ENCODE results near the gene GDAP1L1.

Gene GDAP1L1

GRCh38 chr20:44200983-44201382 is 46.1 kb upstream of the GDAP1L1 start:
- Histone ChIP-seq H2BK120ac (ENCODE audit: insufficient read depth, low read length, poor library complexity) (no peak overlapping the region), H3K4me1 (ENCODE audit: control insufficient read depth in 1 of 2, insufficient read depth in 2 of 2, low read length in 2 of 2) (peaks cover 2 to 6% of the 10 kb centered on the region in 2 experiments), H3K27me3 (ENCODE audit: insufficient read depth, low read length) (no peaks in the 10 kb centered on the region), H3K4me2 (ENCODE audit: low read length) (no peak overlapping the region), H3K4ac (ENCODE audit: low read depth, low read length) (no peak overlapping the region), H3K18ac (ENCODE audit: low read length) (no peak overlapping the region), H2BK5ac (ENCODE audit: low read depth, low read length, poor library complexity) (no peak overlapping the region), H4K12ac (ENCODE audit: low read depth, low read length) (no peak overlapping the region), H2AK5ac (ENCODE audit: low read length) (no peak overlapping the region), H3K79me2 (ENCODE audit: control insufficient read depth, insufficient read depth, low read length, poor library complexity) (peaks cover 3% of the 10 kb centered on the region), H2AFZ (ENCODE audit: insufficient read depth, low read length, poor library complexity) (no peak overlapping the region), H3K27ac (ENCODE audit: low read depth, low read length) (no peak overlapping the region), H4K8ac (ENCODE audit: low read depth, low read length) (no peak overlapping the region), H3K36me3 (ENCODE audit: control insufficient read depth in 1 of 2, insufficient read depth in 2 of 2, low read length in 2 of 2) (peaks cover 21 to 36% of the 10 kb centered on the region in 2 experiments), H3K9me3 (ENCODE audit: insufficient read depth, low read depth, low read length) (no peaks in the 10 kb centered on the region), H3K14ac (ENCODE audit: low read length) (no peak overlapping the region), H4K91ac (ENCODE audit: low read depth, low read length) (no peak overlapping the region), H3K9ac (ENCODE audit: low read length) (no peak overlapping the region), H3K79me1 (ENCODE audit: low read length) (peaks cover 11% of the 10 kb centered on the region), H3K23ac (ENCODE audit: low read length) (no peak overlapping the region), H3K4me3 (ENCODE audit: low read depth, low read length) (no peak overlapping the region), H2BK12ac (ENCODE audit: low read length) (no peak overlapping the region)
- DNase-seq: no peak
- WGBS (ENCODE audit: extremely low coverage, insufficient coverage, insufficient read length): no CpG with 5 or more reads among the region's 2 CpGs

GRCh38 chr20:44203161-44203560 is 43.9 kb upstream of the GDAP1L1 start:
- Histone ChIP-seq H4K8ac (ENCODE audit: low read depth, low read length) (no peak overlapping the region), H4K91ac (ENCODE audit: low read depth, low read length) (no peak overlapping the region), H4K12ac (ENCODE audit: low read depth, low read length) (no peak overlapping the region), H3K79me1 (ENCODE audit: low read length) (peaks cover 11% of the 10 kb centered on the region), H3K4ac (ENCODE audit: low read depth, low read length) (no peak overlapping the region), H3K27me3 (ENCODE audit: insufficient read depth, low read length) (no peaks in the 10 kb centered on the region), H3K9ac (ENCODE audit: low read length) (no peak overlapping the region), H3K27ac (ENCODE audit: low read depth, low read length) (no peak overlapping the region), H2BK5ac (ENCODE audit: low read depth, low read length, poor library complexity) (no peak overlapping the region), H2AFZ (ENCODE audit: insufficient read depth, low read length, poor library complexity) (no peak overlapping the region), H3K36me3 (ENCODE audit: control insufficient read depth in 1 of 2, insufficient read depth in 2 of 2, low read length in 2 of 2) (peaks cover 15 to 25% of the 10 kb centered on the region in 2 experiments), H2BK120ac (ENCODE audit: insufficient read depth, low read length, poor library complexity) (no peak overlapping the region), H3K4me3 (ENCODE audit: low read depth, low read length) (no peak overlapping the region), H3K79me2 (ENCODE audit: control insufficient read depth, insufficient read depth, low read length, poor library complexity) (peaks cover 3% of the 10 kb centered on the region), H2AK5ac (ENCODE audit: low read length) (no peak overlapping the region), H3K4me1 (ENCODE audit: control insufficient read depth in 1 of 2, insufficient read depth in 2 of 2, low read length in 2 of 2) (peaks cover 2 to 6% of the 10 kb centered on the region in 2 experiments), H3K9me3 (ENCODE audit: insufficient read depth, low read depth, low read length) (no peaks in the 10 kb centered on the region), H3K18ac (ENCODE audit: low read length) (no peak overlapping the region), H3K4me2 (ENCODE audit: low read length) (no peak overlapping the region), H3K14ac (ENCODE audit: low read length) (no peak overlapping the region), H3K23ac (ENCODE audit: low read length) (no peak overlapping the region), H2BK12ac (ENCODE audit: low read length) (no peak overlapping the region)
- WGBS (ENCODE audit: extremely low coverage, insufficient coverage, insufficient read length): no CpG with 5 or more reads among the region's 2 CpGs
- DNase-seq: peak; percentile 85 to 94

- H3K18ac ChIP-seq (ENCODE audit: low read length): no peak overlapping the region
- no peak overlapping the region for H2AFZ ChIP-seq (ENCODE audit: insufficient read depth, low read length, poor library complexity)
- peaks cover 3% of the 10 kb centered on the region for H3K79me2 ChIP-seq (ENCODE audit: control insufficient read depth, insufficient read depth, low read length, poor library complexity)
- peak overlapping the region; percentile 89 for H4K8ac ChIP-seq (ENCODE audit: low read depth, low read length)
- no peak overlapping the region for H3K4me2 ChIP-seq (ENCODE audit: low read length)
- H4K12ac ChIP-seq (ENCODE audit: low read depth, low read length): peak overlapping the region; percentile 84
- no peaks in the 10 kb centered on the region for H3K27me3 ChIP-seq (ENCODE audit: insufficient read depth, low read length)
- H3K9me3 ChIP-seq (ENCODE audit: insufficient read depth, low read depth, low read length): no peaks in the 10 kb centered on the region
- no peak overlapping the region for H3K4me3 ChIP-seq (ENCODE audit: low read depth, low read length)
- peak overlapping the region; percentile 95 for H3K4ac ChIP-seq (ENCODE audit: low read depth, low read length)
- peak overlapping the region; percentile 99 for H2AK5ac ChIP-seq (ENCODE audit: low read length)
- H3K14ac ChIP-seq (ENCODE audit: low read length): peak overlapping the region; percentile 84
- no peak overlapping the region for H3K9ac ChIP-seq (ENCODE audit: low read length)
- WGBS (ENCODE audit: extremely low coverage, insufficient coverage, insufficient read length): no CpG with 5 or more reads among the region's 4 CpGs
- H2BK120ac ChIP-seq (ENCODE audit: insufficient read depth, low read length, poor library complexity): peak overlapping the region; percentile 98
- peak overlapping the region; percentile 97 for H2BK5ac ChIP-seq (ENCODE audit: low read depth, low read length, poor library complexity)
- H3K4me1 ChIP-seq (ENCODE audit: control insufficient read depth in 1 of 2, insufficient read depth in 2 of 2, low read length in 2 of 2): peaks cover 2 to 9% of the 10 kb centered on the region in 2 experiments
- H3K36me3 ChIP-seq (ENCODE audit: control insufficient read depth in 1 of 2, insufficient read depth in 2 of 2, low read length in 2 of 2): peaks cover 13 to 19% of the 10 kb centered on the region in 2 experiments
- DNase-seq: peak; percentile 75 to 98
- H3K23ac ChIP-seq (ENCODE audit: low read length): no peak overlapping the region
- peak overlapping the region; percentile 88 for H4K91ac ChIP-seq (ENCODE audit: low read depth, low read length)
- H3K27ac ChIP-seq (ENCODE audit: low read depth, low read length): peak overlapping the region; percentile 24
- peaks cover 11% of the 10 kb centered on the region for H3K79me1 ChIP-seq (ENCODE audit: low read length)
- peak overlapping the region; percentile 94 for H2BK12ac ChIP-seq (ENCODE audit: low read length)
These were observed 42.8 kb upstream of the GDAP1L1 start for GRCh38 chr20:44204156-44204831.

GRCh38 chr20:44204832-44205215 is 42.3 kb upstream of the GDAP1L1 start:
- no peak overlapping the region for H3K23ac ChIP-seq (ENCODE audit: low read length)
- H2BK5ac ChIP-seq (ENCODE audit: low read depth, low read length, poor library complexity): no peak overlapping the region
- peak overlapping the region; percentile 3 for H4K12ac ChIP-seq (ENCODE audit: low read depth, low read length)
- H2BK12ac ChIP-seq (ENCODE audit: low read length): no peak overlapping the region
- no peak overlapping the region for H2AK5ac ChIP-seq (ENCODE audit: low read length)
- H3K27me3 ChIP-seq (ENCODE audit: insufficient read depth, low read length): no peaks in the 10 kb centered on the region
- peak overlapping the region; percentile 6 for H3K27ac ChIP-seq (ENCODE audit: low read depth, low read length)
- H3K36me3 ChIP-seq (ENCODE audit: control insufficient read depth in 1 of 2, insufficient read depth in 2 of 2, low read length in 2 of 2): peaks cover 12 to 15% of the 10 kb centered on the region in 2 experiments
- H4K8ac ChIP-seq (ENCODE audit: low read depth, low read length): no peak overlapping the region
- H3K79me1 ChIP-seq (ENCODE audit: low read length): peaks cover 11% of the 10 kb centered on the region
- H3K4me1 ChIP-seq (ENCODE audit: control insufficient read depth in 1 of 2, insufficient read depth in 2 of 2, low read length in 2 of 2): peaks cover 2 to 9% of the 10 kb centered on the region in 2 experiments
- no peaks in the 10 kb centered on the region for H3K9me3 ChIP-seq (ENCODE audit: insufficient read depth, low read depth, low read length)
- peak overlapping the region; percentile 3 for H4K91ac ChIP-seq (ENCODE audit: low read depth, low read length)
- H3K18ac ChIP-seq (ENCODE audit: low read length): no peak overlapping the region
- no peak overlapping the region for H3K4ac ChIP-seq (ENCODE audit: low read depth, low read length)
- no peak overlapping the region for H3K14ac ChIP-seq (ENCODE audit: low read length)
- DNase-seq: peak; percentile 54 to 68
- no peak overlapping the region for H2BK120ac ChIP-seq (ENCODE audit: insufficient read depth, low read length, poor library complexity)
- no peak overlapping the region for H2AFZ ChIP-seq (ENCODE audit: insufficient read depth, low read length, poor library complexity)
- H3K4me2 ChIP-seq (ENCODE audit: low read length): no peak overlapping the region
- H3K9ac ChIP-seq (ENCODE audit: low read length): no peak overlapping the region
- no CpG with 5 or more reads among the region's 10 CpGs for WGBS (ENCODE audit: extremely low coverage, insufficient coverage, insufficient read length)
- H3K79me2 ChIP-seq (ENCODE audit: control insufficient read depth, insufficient read depth, low read length, poor library complexity): peaks cover 6% of the 10 kb centered on the region
- no peak overlapping the region for H3K4me3 ChIP-seq (ENCODE audit: low read depth, low read length)
